HEK293T (cell line): ENCODE results near the gene FAM9C.
"Not testable (repeated sequence)": the region's sequence is repeated elsewhere in the genome, so short reads cannot be mapped to it uniquely, and the experiment has no call there.

Source experiments
- CTCF ChIA-PET: fragments of 350-600 bp; formaldehyde crosslinking; extraction: SDS; loops from one replicate; lab custom pipeline; 2021; ENCODE audit warnings: antibody characterized with exemption, inconsistent platforms; lab: Yijun Ruan, JAX
- POLR2A ChIA-PET: fragments of 350-600 bp; formaldehyde crosslinking; extraction: SDS; loops from one replicate; lab custom pipeline; 2020; ENCODE audit warnings: antibody characterized with exemption, inconsistent platforms; lab: Yijun Ruan, JAX
- DNase-seq: peaks from one replicate; pipeline ENCODE4 v3.0.0; 2012; ENCODE audit warnings: mixed read lengths; ENCODE audit errors: extremely low spot score
- ARNT ChIP-seq: fragments of 450-650 bp; IDR thresholded peaks from 2 replicates; pipeline ENCODE4 v1.6.1; 2017; ENCODE audit warnings: mild to moderate bottlenecking
- BHLHE40 ChIP-seq: fragments of 450-650 bp; IDR thresholded peaks from 2 replicates; pipeline ENCODE4 v1.6.1; 2016; ENCODE audit warnings: mild to moderate bottlenecking, moderate library complexity, borderline replicate concordance
- CTBP1 ChIP-seq: fragments of 450-650 bp; IDR thresholded peaks from 2 replicates; pipeline ENCODE4 v1.6.1; 2016; ENCODE audit warnings: borderline replicate concordance
- ELF4 ChIP-seq: fragments of 450-650 bp; IDR thresholded peaks from 2 replicates; pipeline ENCODE4 v1.6.1; 2017; ENCODE audit warnings: antibody characterized with exemption
- FOXA1 ChIP-seq: fragments of 450-650 bp; IDR thresholded peaks from 2 replicates; pipeline ENCODE4 v1.6.1; 2016; ENCODE audit warnings: mild to moderate bottlenecking
- FOXK2 ChIP-seq: fragments of 450-650 bp; IDR thresholded peaks from 2 replicates; pipeline ENCODE4 v1.6.1; 2016; ENCODE audit warnings: mild to moderate bottlenecking
- FOXM1 ChIP-seq: fragments of 450-650 bp; IDR thresholded peaks from 2 replicates; pipeline ENCODE4 v1.6.1; 2017; ENCODE audit warnings: mild to moderate bottlenecking, borderline replicate concordance
- HDGF ChIP-seq: fragments of 450-650 bp; IDR thresholded peaks from 2 replicates; pipeline ENCODE4 v1.6.1; 2017; ENCODE audit warnings: antibody characterized with exemption, borderline replicate concordance
- L3MBTL2 ChIP-seq: fragments of 450-650 bp; conservative IDR thresholded peaks from 2 replicates; pipeline ENCODE4 v1.6.1; 2016; ENCODE audit warnings: mild to moderate bottlenecking
- LEF1 ChIP-seq: fragments of 450-650 bp; IDR thresholded peaks from 2 replicates; pipeline ENCODE4 v1.6.1; 2017; ENCODE audit warnings: mild to moderate bottlenecking, borderline replicate concordance
- NFRKB ChIP-seq: fragments of 450-650 bp; IDR thresholded peaks from 2 replicates; pipeline ENCODE4 v1.6.1; 2016; ENCODE audit warnings: mild to moderate bottlenecking, moderate library complexity
- SP1 ChIP-seq: fragments of 450-650 bp; IDR thresholded peaks from 2 replicates; pipeline ENCODE4 v1.6.1; 2017
- SUZ12 ChIP-seq: fragments of 450-650 bp; IDR thresholded peaks from 2 replicates; pipeline ENCODE4 v1.6.1; 2016; ENCODE audit warnings: mild to moderate bottlenecking
- TARDBP ChIP-seq: fragments of 450-650 bp; IDR thresholded peaks from 2 replicates; pipeline ENCODE4 v1.6.1; 2016
- ZNF384 ChIP-seq: fragments of 450-650 bp; IDR thresholded peaks from 2 replicates; pipeline ENCODE4 v1.6.1; 2016
- TF ChIP-seq, protein P1 (sequence below): fragments of 450-650 bp; IDR thresholded peaks from 2 replicates; pipeline ENCODE4 v1.6.1; 2016

Gene FAM9C

DNA sequence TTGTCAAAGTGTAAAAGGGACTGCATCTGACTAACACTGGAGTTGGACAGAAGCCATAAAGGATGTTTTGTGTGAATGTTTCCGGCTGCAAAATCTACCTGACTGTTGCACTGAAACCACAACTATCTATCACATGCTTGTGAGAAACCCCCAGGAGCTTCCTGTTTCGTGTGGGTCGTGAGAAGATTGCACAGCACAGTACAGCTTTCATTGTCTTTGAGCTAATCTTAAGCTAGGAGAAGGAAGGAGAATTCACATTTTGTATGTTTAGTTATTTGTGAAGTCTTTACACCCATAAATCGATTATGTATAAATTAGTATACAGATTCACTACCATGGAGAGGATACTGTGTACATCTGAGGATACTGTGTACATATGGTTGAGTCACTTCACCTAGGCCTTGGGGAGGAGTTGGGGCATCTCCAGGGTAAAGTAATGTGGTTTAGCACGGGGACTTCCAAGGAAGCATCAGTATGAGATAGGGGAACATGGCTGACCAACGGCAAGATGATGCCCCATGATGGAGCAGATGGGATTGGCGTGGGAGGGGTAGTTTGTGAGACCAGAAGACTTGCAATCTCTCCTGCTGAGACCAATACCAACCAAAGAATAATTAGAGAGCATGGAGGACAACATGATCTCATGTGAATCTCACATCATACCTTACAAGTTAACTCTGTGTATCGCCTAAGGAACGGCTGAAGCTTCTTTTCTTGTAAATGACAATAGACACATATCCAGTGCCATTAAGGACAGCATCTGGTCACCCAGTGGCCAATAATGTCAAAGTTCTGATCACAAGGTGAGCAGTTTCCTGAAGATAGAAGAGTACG, 43.1 kb upstream of the FAM9C start:
- TF ChIP-seq FOXA1 (no peak), TARDBP (no peak), NFRKB (no peak), HDGF (no peak), BHLHE40 (no peak), LEF1 (no peak), SP1 (no peak), CTBP1 (no peak), FOXK2 (no peak), ELF4 (no peak), ZNF384 (no peak), SUZ12 (no peak), FOXM1 (no peak)
- CTCF ChIA-PET: no interaction called here
- no peak for DNase-seq
- POLR2A ChIA-PET: no interaction called here

DNA sequence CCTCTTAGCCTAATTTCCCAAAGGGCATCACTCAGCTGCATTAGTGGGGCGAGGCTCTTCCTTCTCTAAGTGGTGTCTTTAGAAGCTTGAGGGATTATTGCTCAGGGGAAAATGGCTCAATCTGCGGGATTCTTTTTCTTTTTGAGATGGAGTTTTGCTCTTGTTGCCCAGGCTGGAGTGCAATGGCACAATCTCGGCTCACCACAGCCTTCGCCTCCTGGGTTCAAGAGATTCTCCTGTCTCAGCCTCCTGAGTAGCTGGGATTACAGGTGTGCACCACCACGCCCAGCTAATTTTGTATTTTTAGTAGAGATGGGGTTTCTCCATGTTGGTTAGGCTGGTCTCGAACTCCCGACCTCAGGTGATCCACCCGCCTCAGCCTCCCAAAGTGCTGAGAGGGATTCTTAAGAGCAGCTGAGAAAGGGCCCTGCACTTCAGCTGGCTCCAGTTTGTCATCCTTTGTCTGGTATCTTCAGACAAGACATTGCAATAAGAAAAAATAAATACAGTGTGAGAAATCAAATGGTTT, 42.4 kb upstream of the FAM9C start:
- CTCF ChIA-PET, DNase-seq, POLR2A ChIA-PET: not testable (repeated sequence)

DNA sequence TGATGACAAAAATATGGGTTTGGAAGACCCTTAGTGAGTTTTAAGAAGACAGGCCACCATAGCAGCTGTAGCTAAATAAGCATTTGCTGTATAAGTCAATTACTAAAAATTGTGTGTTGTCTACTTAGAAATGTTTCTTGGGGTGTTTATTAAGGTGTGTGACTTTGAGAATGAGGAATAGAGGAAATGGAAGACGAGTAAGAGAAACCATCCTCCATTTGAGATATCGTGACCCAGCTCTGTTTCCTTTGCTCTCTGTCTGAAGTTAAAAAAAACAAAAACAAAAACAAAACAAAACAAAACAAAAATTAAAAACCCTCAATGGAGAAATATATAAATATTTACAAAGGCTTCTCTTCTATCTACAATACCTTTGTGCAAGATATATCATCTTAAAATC, 41.7 kb upstream of the FAM9C start:
- DNase-seq: no peak
- ChIA-PET POLR2A (no interaction called here), CTCF (no interaction called here)
- TF ChIP-seq ARNT: no peak
- TF ChIP-seq NFRKB: no peak
- no peak for TF ChIP-seq LEF1
- no peak for TF ChIP-seq FOXM1
- no peak for TF ChIP-seq SUZ12
- TF ChIP-seq FOXA1: no peak
- TF ChIP-seq FOXK2: no peak
- no peak for TF ChIP-seq HDGF
- no peak for TF ChIP-seq ZNF384
- no peak for TF ChIP-seq SP1
- no peak for TF ChIP-seq BHLHE40
- no peak for TF ChIP-seq L3MBTL2
- TF ChIP-seq TARDBP: no peak
- TF ChIP-seq, protein P1, sequence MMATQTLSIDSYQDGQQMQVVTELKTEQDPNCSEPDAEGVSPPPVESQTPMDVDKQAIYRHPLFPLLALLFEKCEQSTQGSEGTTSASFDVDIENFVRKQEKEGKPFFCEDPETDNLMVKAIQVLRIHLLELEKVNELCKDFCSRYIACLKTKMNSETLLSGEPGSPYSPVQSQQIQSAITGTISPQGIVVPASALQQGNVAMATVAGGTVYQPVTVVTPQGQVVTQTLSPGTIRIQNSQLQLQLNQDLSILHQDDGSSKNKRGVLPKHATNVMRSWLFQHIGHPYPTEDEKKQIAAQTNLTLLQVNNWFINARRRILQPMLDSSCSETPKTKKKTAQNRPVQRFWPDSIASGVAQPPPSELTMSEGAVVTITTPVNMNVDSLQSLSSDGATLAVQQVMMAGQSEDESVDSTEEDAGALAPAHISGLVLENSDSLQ: no peak
- TF ChIP-seq CTBP1: no peak

DNA sequence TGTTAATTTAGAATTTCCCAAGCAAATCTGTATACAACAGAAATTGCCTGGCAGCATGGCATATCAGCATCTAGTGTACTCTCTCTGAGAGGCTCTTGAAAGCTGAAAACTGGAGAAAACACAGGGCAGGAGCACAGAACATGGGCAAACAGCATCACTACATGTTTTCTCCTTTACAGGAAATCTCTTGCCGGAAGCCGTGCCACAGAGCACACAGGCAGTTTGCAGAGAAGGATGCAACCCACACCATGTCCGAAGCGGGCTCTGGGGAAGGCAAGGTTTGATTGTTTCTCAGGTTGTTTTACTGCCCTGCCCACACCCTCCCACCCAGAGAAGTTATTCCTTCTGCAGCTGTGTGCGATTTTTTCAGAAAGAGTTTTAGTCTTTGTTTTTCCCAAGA, 41.1 kb upstream of the FAM9C start:
- ChIA-PET POLR2A (no interaction called here), CTCF (no interaction called here)
- no peak for DNase-seq
- TF ChIP-seq HDGF: no peak
- TF ChIP-seq, protein P1: no peak

DNA sequence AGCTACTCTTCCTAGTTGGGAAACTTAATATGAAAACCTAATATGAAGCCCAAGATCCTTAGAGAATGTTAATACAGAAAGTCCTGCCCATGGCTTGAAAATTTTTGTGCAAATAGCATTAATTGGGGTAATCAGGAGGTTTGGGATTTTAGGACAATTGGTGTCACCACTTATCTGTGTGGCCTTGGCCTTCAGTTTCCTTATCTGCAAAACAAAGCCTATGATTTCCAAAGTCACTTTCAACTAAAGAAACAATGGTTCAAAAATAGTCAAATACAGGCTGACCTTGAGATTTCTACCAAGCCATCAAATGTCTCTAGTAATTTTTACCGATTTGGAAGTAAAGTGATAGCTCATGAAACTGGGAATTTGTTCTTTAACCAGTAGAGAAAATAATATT, 40.2 kb upstream of the FAM9C start:
- TF ChIP-seq HDGF: no peak
- no peak for TF ChIP-seq TARDBP
- TF ChIP-seq ZNF384: no peak
- no peak for TF ChIP-seq SP1
- TF ChIP-seq LEF1: no peak
- TF ChIP-seq ARNT: no peak
- no peak for TF ChIP-seq FOXA1
- TF ChIP-seq FOXK2: no peak
- TF ChIP-seq ELF4: no peak
- no peak for TF ChIP-seq BHLHE40
- TF ChIP-seq, protein P1: no peak
- no peak for DNase-seq
- POLR2A ChIA-PET: no interaction called here
- CTCF ChIA-PET: no interaction called here

DNA sequence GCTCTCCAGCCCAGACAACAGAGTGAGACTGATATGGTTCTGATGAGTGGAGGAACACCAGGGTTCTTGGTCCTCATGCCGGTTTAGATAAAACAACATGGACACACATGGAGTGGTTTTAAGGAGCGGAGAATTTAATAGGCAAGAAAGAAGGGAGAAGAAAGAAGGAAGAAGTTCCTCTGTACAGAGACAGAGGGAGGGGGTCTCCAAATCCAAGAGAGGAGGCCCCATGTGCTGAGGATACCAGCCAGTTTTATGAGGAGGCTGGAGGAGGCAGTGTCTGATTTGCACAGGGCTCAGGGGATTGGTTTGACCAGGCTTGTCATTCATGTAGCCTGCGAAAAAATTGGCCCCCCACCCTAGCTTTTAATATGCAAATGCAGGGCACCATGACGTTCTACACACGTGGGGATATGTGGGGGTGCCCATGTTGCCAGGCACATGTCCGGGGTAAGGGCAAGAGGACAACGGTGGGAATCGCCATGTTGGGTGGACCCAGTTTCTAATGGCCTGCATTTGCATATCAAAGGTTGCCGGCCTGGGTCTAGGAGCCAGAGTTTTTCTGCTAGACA, 39.4 kb upstream of the FAM9C start:
- CTCF ChIA-PET, POLR2A ChIA-PET, DNase-seq: not testable (repeated sequence)
